ENCODE data around the gene FAIM2.

FAIM2 gene

GRCh38 chr12:49916129-49916919, 12.6 kb upstream of the FAIM2 start:
- no peak for DNase-seq

- DNase-seq: no peak
Observed at GRCh38 chr12:49912345-49913255, 8.9 kb upstream of the FAIM2 start.

DNA sequence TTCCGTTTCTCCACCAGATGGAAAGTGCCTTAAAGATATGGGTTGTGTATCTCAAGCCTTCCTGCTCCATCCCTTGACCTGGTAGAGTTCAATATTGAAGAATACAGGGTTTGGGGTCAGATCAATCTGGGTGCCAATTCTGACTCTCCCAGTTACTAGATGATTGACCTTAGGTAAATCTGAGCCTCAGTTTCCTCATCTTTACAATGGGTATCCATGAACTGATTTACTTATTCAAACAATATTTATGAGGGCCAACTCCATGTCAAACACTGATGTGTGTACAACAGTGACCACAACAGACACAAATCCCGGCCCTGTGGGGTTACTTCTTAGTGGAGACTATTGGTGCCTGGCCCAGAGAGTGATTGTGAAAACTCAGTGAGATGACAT, 7.5 kb upstream of the FAIM2 start:
- DNase-seq: no peak

DNA sequence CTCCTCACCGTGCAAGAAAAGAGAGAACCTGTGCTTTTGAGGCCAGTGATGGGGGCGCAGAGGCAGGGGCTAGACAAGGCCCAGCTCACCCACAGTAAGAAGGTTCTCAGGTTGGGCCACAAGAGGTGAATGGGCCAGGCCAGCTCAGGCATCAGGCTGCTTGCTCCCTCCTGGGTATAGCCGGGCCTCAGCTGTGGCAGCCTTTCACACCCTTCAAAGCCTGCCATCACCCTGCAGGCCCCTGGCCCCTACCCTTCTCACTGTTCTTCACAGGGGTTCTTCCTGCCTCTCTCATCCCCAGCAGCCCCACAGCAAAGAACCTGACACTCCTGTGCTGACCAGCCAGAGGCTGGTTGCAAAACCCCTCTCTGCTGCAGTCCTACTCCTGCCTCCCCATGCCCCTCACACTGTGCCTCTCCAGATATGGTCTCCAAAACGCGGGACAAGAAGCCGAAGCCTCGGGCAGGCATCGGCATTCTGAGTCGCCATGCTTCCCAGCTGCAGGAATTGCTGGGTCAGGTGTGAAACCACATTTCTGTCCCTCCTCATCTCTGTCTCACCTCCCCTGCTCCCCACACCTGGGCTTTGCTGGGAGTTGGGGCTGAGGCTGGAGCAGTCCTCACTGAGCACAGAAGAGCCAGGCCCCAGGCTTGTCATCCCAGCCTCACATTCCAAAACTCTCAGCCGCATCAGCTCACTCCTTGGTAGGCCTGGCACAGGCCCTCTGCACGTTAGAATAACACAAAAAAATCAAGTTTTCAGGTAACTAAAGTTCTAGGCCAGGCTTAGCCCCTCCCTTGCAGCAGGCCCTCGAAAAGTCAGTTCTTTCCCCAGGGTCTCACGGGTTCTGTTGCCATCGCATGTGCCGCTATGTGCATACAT, 6.9 kb upstream of the FAIM2 start:
- DNase-seq: no peak

DNA sequence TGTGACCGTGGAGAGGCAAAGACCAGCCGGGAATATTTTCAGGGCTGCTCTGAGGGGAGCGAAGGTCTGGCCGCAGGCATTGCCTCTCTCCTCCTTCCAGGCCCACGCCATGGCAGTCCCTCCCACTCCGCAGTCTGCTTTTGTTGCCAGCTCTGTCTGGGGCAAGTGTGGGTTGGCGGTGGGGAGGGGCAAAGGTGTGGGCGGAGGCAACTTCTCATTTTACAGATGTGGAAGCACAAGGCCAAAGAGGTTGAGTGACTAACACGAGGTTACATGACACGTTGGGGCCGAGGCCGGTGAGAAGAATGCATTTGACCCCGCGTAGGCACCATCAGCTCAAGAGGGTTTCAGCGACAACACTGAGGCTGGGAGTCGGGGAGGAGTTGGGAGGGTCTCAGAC, 6.1 kb upstream of the FAIM2 start:
- no peak for DNase-seq

DNA sequence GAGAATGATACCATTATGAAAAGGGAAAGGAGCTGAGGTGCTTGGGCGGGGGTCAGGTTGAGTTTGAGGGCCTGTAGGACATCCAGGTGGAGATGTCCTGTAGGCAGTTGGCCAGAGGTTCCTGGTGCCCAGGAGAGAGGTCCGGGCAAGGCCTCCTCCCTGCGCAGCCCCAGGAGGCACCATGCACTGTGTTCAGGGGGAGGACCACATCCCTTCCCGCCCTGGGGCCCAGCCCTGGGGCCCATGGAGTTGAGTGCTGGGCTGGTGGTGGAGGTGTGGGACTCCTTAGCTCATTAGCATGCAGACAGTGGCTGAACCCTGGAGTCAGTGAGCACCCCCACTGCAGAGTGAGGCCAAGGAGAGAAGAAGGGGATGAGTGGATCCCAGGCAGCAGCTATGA, 5.7 kb upstream of the FAIM2 start:
- DNase-seq: no peak

- DNase-seq: no peak
Observed at GRCh38 chr12:49907352-49907751, 3.7 kb upstream of the FAIM2 start.

- no peak for DNase-seq
Observed at GRCh38 chr12:49905718-49906314, 2.1 kb upstream of the FAIM2 start.

DNA sequence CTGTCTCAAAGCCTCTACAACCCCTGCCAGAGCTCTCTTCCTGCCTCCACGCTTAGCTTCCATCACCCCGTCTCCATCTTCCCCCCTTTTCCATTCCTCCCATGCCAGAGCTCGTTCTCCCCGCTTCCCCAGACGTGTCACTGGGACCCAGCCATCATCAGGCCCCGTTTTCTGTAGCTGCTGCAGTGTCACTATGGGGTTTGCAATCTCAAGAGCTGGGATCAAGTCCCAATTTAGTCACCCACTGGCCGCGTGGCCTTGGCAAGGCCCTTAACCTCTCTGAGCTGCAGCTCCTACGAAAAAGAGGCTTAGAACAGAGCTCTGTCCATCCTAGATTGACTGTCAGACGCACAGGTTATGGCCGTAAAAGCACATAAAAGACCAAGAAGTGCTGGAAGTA, 901 bp upstream of the FAIM2 start:
- DNase-seq: no peak

GRCh38 chr12:49903351-49903699, 375 bp downstream of the FAIM2 start:
- DNase-seq: no peak

- DNase-seq: no peak
Observed at GRCh38 chr12:49902399-49903350, 1.0 kb downstream of the FAIM2 start.

GRCh38 chr12:49901986-49902385, 1.7 kb downstream of the FAIM2 start:
- no peak for DNase-seq

DNA sequence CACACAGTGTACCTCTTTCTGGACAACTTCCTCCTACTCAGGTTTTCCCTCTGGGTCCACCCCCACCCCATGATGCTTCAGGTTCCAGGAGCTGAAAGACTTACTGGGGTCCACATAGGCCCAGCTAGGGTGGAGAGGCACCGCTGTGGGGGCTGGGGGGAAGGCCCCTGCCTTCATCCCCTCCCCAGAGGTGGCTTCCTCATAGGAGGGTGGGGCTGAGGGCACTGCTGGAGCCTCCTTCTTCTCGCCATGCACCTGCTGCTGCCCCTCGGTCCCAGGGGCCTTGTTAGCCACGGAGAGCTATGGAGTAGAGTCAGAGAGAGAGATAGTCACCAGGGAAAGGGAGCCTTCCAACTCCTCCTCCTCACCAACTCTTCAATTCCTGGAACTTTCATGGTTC, 2.7 kb downstream of the FAIM2 start:
- no peak for DNase-seq

DNA sequence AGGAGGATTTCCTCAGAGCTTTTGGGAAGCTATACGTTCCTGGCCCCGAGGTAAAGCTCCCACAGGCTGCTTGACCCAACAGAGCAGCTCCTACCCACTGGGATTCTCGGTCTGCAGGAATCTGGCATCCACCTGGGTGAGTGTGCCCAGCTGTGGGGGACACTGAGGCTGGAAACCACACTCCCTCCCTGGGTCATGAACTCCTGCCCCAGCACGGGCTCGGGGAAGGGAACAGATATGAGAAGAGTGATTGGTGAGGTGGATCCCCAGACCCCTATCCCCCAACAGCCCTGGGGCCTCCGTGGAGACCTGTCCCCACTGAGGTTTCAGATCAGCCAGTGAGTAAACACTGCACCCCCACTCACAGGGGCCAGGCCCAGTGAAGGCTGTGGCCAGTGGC, 3.3 kb downstream of the FAIM2 start:
- no peak for DNase-seq

DNA sequence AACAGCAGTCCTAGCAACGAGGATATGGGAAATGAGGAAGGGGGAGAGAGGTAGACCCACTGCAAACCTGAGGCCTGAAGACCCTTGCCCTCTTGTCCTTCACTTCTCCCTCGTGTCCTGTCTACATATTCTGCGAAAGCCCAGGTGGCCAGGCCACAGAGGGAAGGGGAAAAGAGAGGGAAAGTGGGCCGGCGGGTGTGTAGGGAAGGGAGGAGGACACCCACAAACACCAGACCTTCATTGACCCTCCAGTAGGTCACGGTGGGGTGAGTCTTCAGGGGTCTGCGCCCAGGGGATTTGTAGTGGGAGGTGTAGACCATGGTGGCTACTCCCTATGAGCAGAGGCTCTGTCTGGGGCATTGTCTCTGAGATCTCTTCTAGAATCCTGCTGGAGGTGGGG, 3.8 kb downstream of the FAIM2 start:
- no peak for DNase-seq

DNA sequence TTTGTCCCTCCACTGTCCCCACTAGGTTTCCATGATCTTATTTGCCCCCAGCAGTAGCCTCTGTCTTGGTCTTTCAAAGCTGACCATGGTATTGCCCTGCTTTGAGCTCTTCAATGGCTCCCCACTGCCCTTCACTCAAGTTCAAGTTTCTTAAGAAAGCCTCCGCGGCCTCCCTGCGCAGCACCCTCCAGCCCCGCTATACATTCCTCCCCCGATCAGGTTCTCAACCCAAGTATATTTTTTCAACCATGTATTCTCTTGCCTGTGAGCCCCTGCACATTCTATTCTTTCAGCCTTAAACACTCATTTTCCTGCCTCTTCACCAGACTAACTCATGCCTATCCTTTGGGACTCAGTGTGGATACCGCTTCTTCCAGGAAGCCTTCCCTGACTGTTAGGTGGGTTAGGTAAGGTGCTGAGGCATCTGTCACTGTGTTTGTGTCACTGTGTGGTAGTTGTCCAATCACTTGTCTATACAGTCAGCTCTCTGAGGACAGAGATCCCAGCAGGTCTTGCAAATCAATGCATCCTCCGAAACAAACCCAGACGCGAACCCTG, 4.3 kb downstream of the FAIM2 start:
- DNase-seq: no peak

DNA sequence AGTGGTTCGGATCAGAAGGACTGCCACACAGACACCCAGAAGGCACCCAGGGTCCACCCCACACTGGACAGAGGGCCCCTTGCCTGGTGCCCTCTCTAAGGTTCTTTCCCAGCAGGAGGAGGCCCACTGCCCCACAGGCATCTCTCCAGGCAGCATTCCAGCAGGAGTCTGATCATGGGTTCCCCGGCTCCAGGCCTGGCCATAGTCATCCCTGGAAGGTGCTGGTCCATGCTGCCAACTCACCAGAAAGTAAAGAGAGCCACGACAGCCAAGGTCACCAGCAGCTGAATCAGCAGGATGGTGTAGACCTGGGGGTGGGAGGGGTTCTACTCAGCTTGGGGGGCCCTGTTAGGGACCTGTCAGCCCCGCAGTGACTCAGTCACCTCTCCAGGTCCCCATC, 6.4 kb downstream of the FAIM2 start:
- DNase-seq: no peak

GRCh38 chr12:49895773-49896172, 7.9 kb downstream of the FAIM2 start:
- no peak for DNase-seq

GRCh38 chr12:49894751-49895148, 8.9 kb downstream of the FAIM2 start:
- no peak for DNase-seq

DNA sequence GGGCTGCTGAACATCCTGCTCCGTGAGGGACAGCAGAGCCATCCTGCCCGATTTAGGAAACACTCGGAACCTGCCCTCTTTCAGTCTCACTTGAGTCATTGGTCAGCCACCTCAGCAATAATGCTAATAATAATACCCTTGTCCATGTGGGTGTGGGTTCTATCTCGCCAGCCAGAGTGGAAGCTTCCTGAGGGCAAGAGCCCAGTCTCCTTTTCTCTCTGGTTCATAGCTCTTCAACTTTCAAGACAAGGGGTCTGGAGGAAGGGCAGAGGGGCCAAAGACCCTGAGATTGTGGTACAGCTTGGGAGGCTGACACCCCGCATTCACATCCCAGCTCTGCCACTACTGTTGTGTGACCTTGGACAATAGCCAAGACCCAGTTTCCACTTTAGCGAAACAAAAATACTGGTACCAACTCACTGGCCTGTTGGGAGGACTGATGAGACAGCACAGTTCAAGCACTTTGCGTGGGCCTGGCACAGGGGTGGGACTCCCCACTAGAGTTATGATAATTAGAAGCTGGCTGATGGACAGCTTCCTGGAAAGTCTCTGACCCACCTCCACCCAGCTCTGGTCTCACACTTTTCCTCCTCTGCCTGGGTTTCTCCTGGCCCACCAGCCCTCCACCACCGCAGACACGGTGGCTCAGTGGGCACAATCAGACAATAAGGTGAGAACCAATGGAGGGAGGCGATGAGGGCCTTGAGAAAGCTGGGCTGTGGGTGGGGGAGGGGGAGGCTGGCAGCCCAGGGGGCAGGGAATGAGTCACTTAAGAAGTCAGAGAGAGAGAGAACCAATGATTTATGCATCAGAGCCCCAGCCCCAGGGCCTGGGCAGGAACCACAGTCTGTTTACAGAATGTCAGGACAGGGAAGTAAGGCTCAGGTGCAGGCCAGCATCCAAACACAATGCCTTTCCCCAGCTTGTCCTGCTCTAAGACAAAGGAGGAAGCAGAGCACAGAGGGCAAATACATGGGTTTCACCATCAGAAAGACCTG, 9.6 kb downstream of the FAIM2 start:
- DNase-seq: no peak
